NCI-H2081 (cell line): ENCODE data around the gene KCNJ8.
"Not testable (repeated sequence)": the region's sequence is repeated elsewhere in the genome, so short reads cannot be mapped to it uniquely, and the experiment has no call there.

ENCODE experiments used
- DNase-seq, 2 experiments: peaks; one replicate each; lab custom pipeline; 2025; lab: John Stamatoyannopoulos, UW

Gene KCNJ8

DNA sequence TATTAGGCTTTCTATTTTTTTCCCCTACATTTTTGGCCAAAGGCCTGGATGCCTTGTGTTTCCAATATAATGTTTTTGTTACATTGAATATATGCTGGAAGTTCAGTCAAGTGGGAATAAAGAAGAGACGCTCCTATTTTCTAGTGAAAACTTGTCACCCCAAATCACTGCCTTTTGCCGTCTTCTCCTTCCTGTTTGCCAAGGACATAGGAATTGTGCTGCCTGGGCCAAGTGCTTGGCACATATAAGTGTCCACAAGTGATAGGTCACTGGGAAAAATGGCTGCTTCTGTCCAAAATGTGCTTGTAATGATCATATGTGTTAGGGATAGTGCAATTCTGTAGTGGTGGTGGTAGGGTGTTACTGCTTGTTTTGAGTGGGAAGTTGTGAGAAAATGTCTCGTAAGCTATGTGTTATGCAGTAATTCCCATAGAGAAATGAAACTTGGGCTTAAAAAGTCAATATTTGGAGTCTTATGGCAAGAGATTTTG, 11.6 kb upstream of the KCNJ8 start:
- DNase-seq: no peak

DNA sequence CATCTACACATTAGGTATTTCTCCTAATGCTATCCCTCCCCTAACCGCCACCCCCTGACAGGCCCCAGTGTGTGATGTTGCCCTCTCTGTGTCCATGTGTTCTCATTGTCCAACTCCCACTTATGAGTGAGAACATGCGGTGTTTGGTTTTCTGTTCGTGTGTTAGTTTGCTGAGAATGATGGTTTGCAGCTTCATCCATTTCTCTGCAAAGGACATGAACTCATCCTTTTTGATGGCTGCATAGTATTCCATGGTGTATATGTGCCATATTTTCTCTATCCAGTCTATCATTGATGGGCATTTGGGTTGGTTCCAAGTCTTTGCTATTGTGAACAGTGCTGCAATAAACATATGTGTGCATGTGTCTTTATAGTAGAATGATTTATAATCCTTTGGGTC, 8.2 kb upstream of the KCNJ8 start:
- DNase-seq: not testable (repeated sequence)

DNA sequence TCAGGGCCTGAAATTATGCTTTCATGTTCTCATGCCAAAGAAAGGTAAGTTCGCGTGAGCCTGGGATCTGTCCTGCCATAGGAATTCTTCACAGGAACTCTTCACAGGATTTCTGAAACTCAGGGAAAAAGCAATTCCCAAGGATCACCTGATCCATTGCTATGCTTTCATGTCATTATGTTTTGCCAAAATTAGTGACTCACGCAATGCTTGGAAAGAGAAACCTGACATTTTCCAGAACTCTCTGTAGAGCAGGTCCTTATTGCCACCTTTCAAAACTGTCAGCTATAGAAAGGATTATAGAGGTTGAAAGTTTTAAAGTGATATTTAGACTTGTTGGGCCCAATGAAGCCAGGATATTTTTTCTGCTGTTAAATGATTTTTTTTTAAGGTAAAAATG, 6.3 kb upstream of the KCNJ8 start:
- DNase-seq: no peak

DNA sequence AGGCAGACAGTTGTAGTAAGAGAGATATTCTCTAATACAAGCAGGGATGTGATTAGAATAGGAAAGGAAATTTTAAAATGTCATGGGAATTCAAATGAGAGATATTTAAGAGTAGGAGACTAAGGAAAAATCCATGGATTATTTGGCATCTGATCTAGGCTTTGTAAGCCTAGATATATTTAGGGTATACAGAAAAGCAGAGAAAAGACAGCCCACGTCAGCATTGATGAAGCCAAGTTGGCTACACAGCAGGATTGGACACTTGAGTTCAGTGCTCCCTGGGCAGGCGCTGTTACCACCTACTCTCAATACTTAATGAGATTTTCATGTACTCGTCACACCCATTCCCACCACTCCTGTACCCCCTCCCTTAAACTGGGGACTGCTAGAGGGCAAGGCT, 1.7 kb upstream of the KCNJ8 start:
- DNase-seq: no peak

DNA sequence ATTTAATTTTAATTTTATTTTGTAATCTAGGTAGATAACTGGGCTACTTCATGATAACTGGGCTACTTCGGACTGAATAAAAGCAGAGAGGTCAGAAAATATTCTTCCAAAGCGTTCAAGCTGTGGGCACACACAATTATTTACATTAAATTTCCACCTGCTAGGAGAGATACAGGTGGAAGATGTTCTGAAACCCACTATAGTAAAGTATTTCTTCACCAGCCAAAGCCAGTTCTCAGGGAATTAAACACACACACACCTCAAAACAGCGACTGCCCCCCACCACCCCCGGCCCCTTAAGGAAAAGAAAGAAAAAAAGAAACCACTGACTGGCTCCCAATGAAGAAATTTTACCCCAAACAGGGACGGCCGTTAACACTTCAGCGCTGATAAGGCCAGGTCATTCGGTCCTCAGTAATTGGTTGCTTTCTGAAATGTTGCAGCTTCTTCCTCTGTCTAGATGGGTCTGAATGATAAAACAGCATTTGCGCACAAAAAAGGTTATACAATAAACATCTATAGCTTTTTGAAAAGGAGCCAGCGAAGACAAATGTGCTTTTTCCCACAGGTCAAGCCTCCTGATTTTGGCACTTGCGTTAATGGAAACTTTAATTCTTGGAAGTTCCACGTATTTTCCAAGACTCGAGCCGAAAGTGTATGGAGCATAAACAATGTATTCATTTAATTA, 771 bp upstream of the KCNJ8 start:
- no peak for DNase-seq

DNA sequence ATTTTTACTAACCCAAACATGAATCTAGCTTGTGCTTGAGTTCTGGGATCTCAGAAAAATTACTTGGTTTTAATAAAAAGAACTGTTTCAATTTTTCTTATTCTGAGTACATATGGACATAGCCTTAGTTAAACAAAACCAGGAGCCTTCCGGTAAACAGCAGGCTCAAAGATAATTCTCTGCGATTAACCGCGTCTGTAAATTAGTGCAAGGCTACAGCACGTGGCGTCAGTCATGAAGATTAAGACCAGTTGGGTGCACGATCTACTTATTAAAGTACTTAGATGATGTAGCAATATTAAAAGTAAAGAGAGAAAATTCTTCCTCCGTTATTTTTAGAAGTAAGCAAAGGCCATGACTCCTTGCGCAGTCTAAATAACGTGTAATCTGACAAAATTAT, 700 bp downstream of the KCNJ8 start:
- peak in 1 of 2 experiments; percentile 25 for DNase-seq

DNA sequence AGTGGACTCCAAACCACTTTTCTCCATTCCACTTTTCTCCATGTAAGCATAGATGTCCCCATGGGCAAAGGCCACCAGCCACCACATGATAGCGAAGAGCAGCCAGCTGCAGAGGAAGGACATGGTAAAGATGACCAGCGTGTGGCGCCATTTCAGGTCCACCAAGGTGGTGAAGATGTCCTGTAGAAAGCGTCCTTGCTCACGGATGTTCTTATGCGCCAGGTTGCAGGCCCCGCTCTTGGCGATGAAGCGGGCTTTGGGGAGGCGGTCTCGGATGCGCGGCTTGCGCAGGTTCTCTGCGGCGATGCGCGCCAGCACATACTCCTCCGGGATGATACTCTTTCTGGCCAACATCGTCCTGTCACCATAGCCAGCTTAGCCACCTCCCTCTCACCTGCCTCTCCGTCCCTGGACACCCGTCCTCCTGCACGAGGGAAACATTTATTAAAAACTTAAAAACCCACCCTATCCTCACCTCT, 1.2 kb downstream of the KCNJ8 start:
- peak; percentile 16 to 17 for DNase-seq

DNA sequence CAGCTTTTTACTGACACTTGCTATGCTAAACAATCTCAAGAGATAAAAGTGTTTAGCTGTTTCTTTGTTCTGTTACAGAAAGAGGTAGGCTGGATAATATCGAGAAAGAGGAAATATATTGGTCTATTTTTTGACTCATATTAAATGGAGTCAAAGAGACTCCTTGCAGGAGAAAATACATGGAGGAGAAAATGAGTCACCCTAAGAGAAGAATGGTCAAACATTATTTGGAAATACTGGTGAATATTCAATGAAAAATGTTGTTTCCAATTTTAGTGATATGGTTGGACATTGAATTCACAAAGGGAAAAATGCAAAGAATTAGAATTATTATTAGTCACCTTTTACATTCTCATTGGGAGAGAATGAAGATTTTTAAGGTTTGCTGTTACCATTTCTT, 3.2 kb downstream of the KCNJ8 start:
- no peak for DNase-seq

DNA sequence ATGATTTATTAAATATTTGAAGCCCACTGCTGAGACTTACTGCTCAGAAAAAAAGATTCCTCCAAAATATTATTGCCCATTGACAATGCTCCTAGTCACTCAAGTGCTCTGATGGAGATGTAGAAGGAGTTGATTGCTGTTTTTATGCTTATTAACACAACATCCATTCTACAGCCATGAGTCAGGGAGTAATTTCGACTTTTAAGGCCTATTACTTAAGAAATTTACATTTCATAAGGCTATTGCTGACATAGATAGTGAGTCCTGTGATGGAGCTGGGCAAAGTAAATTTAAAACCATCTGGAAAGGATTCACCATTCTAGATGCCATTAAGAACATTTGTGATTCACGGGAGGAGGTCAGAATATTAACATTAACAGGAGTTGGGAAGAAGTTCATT, 5.2 kb downstream of the KCNJ8 start:
- no peak for DNase-seq

DNA sequence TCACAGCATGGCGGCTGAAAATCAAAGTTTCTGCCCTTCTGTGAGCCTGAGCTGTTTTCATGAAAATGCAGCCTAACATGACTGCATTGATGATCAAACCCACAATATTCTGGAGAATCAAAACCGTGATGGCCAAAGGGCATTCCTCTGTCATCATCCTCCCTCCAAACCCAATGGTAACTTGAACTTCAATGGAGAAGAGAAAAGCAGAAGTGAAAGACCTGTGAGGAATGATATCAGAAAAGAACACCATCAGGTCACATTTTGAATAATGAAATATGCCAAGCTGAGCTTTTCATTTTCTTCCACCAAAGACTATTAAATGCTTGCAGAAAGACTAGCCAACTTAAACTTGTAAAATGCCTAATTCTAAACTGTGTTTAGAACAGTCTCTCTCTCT, 8.1 kb downstream of the KCNJ8 start:
- no peak for DNase-seq

DNA sequence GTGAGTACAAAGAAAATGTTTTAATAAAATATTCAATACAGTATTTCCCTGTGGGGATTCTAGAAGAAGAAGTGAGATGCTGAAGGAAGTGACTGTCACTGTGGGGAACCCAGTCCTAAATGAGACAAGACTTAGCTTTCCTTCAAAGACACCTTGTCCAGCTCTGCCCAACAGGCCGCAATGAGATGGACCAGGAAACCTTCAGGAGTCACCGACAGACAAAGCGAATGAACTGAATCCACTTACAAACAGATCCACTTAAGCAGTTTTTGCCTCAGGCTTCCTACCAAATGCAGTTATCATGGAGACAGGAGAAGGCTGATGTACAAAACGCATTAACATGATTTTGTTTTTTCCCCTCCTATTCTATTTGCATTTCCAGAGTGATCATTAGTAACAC, 9.6 kb downstream of the KCNJ8 start:
- DNase-seq: no peak

DNA sequence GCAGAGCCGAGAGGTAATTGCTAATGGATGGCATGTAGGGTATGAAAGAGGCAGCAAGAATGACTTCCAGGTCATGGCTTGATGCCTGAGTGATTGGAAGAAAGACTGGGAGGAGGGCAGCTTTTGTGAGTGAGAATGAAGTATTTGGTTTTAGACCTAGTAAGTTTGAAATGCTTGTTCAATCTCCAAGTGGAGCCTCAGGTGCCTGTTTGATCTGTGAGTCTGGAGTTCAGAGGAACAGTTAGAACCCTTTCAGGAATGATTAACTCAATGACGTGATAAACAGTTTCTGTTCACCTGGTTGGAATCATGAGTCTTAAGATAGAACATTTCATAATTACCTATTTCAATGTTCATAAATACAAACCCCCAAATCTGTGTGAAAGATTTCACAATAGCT, 10.4 kb downstream of the KCNJ8 start:
- no peak for DNase-seq

DNA sequence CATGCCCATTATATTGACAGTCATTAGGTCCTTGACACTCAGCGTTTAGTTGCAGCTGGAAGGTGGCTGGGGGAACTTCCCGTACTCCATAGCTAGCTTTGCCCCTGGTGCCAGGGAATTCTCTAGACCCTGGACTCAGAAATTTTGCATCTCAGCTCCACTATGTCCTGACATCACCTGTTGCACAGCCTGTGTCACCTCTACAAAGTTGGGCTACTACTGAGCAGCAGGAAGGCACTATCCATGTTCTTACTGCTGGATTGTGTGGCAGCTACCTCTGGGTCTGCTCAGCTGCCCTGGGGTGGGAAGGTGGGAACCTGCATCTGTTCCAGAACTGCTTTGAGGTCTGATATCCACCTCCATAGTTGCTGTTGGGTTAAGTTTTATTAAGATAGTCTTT, 11.0 kb downstream of the KCNJ8 start:
- no peak for DNase-seq

DNA sequence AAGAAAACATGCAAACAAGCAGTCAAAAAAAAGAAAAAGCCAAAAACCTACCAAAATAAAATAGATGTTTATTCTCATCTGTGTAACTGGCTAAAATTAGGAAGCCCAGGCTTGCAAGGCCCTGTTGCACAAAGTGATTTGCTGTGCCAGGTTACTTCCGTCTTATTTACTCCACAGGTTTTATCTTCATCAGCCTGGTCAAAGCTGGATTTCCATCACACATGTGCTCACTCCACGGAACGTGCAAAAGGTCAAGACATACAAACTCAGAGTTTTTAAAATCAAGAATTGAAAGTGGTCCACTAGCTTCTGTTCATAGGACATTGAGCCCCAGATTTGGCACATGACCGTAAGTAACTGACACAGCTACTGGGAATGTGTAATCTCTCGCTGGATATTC, 14.8 kb downstream of the KCNJ8 start:
- no peak for DNase-seq

DNA sequence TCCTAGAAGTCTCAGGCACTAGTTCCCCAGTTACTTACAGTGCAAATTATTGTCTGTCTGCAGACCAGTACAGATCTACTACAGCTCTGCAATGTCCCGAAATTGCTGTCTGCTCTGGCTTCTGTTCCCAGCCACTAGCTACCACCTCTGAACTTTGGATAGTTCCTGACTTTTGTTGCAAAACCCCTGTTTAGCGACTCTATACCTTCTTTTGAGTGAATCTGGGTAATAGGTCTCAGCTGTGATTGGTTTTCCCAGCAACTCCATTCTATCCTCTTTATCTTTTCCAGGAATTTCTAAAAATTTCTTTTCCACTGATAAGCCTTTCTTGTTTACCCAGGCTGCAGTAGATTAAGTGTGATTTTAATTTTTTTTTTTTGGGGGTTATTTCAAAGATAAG, 16.8 kb downstream of the KCNJ8 start:
- DNase-seq: no peak

DNA sequence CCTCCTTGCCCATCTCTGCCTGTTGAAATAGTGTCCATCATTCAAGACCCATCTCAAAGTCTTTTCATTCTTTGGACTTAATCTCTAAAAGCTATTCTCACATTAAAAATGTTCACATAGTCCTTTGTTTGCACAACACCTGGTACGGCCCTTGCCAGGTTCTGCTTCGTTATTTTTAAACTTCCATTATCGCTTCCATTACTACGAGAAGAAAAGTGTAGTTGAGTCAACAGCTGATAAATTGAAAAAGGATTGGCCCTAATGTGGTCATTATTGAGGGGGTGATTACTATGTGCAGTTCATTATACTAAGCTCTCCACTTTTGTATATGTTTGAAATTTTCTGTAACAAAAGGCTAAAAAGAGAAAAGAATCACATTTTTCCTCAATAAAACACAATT, 17.8 kb downstream of the KCNJ8 start:
- DNase-seq: no peak

DNA sequence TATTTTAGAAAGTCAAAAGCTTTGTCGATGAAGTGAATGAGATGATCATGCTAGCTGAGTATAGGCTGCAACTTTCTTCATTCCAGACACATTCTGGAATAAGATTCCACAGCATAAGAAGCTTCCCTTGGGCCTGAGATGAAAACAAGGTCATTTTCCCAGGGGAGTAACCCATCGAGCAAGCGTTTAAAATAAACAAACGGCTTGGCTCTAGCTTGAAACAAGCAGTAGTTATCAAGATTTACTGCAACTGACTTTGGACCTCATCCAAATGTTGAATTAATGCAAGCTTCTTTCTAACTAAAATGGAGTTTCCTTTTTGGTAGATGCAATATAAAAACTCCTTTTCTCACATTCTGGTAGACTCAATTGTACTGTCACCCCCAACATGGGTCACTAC, 23.0 kb downstream of the KCNJ8 start:
- peak in 1 of 2 experiments; percentile 33 for DNase-seq

DNA sequence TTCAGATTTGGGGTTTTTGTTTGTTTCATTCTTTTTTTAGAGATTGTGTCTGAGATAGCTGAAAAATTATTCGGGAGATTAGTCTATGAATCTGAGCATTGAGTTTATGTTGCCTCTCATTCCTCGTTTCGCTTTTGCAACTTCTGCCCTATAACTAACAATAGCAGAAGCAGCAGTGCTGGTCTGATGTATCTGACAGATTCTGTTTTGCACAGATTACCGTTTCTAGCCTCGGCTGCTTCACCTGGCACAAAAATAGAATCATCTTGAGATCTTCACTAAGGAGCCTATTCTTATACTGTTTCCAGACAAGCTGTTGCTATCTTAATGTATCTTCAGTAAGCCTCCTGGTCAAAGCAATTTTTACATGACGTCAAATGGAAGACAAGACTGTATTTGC, 29.2 kb downstream of the KCNJ8 start:
- no peak for DNase-seq

DNA sequence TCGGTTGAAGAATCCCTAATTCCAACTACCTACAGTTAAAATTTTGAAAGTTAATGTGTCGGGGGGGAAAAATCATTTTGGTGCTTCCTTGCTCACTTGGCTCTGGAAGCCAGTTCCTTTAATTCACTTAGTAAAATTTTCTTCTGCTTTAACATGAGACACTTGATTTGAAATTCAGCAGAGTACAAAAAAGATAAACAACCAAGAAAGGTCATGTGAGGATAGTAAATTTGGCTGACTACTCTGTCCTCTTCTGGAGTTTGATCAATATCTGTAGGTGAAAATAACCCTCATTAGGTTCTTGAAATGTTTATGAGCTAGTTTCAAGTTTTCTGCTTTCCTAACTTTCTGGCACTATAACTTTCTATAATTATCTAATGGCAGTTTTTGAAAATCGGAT, 43.4 kb downstream of the KCNJ8 start:
- no peak for DNase-seq

DNA sequence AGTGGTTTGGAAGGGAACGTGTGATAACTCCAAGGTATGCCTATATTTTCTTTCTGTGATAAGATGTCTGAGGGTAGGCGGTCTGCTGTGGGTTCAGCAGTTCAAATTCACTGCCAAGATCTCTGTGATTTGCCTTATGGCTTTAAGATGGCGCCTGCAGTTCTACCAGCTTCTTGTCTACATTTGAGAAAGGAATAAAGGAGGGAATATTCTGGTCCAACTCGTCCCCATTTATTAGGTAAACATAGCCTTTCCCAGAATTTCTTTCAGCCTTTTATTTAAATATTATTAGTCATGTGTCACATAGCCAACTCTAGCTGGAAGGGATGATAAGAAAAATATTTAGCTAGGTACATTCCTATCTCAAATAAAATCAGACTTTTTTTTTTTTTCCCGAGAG, 48.8 kb downstream of the KCNJ8 start:
- DNase-seq: no peak

DNA sequence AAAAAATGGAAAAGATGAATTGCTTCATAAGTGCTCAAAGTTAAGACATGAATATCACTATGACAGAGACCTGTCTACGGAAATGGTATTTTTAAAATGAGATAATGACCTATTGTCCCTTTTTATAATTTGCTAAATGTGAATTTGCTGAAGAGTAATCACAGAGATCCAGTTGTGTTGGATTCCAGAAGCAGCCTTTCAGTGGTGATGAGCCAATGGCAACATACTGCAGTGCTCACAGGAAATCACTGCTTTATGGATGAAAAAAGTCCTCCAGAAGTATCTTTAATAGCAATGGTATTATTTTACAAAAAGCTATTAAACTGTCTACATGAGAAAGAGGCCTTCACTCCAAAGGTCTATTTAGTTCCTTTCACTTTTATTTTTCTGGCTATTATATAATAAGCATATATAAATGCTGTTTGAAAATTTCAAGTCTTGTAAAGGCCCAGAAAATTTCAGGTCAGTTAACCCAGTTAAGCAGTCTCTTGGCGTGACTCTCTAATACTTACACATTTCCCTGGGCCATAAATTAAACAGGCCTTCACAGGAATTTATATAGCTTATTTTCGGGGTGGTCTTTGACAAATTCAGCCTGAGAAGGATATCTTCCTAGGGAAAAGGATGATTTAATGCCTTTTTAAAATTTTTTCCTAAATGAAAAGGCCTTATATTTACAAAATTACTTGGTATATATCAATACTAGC, 55.4 kb downstream of the KCNJ8 start:
- DNase-seq: no peak

DNA sequence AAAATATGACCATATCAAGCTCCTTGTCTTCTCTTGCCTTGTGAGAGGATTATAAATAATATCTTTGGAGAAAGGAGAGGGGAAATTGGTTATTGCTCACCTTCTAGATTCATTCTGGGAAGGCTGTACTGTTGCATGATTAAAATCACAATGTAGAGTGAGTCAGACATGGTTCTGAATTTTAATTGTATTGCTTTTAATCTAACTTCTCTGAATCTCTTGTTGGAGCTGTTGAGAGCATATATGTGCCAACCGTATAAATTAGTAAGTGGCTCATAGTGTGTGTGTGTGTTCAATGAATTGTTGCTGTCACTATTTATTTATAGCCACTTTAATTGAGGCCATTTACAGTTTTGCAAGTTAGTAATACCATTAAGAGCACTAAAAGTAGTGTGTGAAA, 56.1 kb downstream of the KCNJ8 start:
- no peak for DNase-seq

DNA sequence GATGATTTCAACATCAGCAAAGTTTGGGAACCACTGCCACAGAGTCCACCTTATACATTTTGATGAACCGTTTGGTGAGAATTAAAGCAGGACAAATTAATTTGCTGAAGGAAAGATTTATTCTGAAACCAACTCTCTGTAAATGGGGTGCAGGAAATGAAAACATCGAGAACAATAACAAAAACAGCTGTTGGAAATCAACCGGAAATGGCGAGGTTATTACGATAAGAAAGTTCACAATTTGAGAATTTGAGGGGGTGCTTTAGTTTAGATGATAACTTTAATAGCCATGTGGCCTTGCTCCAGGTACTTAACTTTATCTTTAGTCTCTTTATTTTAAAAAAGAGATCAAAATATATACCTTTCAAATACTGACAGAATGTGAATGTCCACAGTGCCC, 56.7 kb downstream of the KCNJ8 start:
- DNase-seq: no peak

DNA sequence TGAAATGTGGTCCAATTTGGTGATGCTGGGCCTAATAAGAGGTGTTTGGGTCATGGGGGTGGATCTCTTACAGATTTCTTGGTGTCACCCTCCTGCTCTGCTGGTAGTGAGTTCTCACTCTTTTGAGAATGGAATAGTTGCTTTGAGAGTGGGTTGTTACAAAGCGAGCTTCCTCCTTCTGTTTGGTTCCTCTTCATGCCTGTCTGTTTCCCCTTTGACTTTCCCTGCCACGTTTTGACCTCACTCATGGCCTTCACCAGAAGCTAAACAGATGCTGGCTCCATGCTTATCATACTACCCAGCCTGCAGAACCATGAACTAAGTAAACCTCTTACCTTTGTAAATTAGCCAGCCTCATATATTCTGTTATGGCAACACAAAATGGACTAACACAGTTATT, 59.1 kb downstream of the KCNJ8 start:
- no peak for DNase-seq
